HG03575 (cell line): Measurements from ENCODE around the gene LCE7A.

Experiments
- ATAC-seq: cut with Tn5 transposase; IDR thresholded peaks from one replicate; pipeline ENCODE4 v1.9.1; 2021; ENCODE audit not compliant: unreplicated experiment, insufficient number of reproducible peaks, low FRiP score; ENCODE audit errors: extremely low read depth

The LCE7A gene

GRCh38 chr1:152859696-152860095 is at the start of gene LCE7A:
Gene LCE7A, plus strand, starts transcription at chr1:152859996. Its CDS starts 702 bp downstream, at chr1:152860698.
- ATAC-seq, result no peak

- ATAC-seq, result no peak
Measured at GRCh38 chr1:152811050-152811449, 48.7 kb upstream of the LCE7A start.

GRCh38 chr1:152811671-152812070 is 48.1 kb upstream of the LCE7A start, which contains the start of gene LCE1B:
Gene LCE1B, plus strand, starts transcription at chr1:152811971. Its CDS starts 476 bp downstream, at chr1:152812447.
- ATAC-seq, result no peak

- no peak for ATAC-seq
Measured at GRCh38 chr1:152817309-152817708, 42.5 kb upstream of the LCE7A start.

- ATAC-seq, result no peak
Measured at GRCh38 chr1:152823294-152823693, 36.5 kb upstream of the LCE7A start.

GRCh38 chr1:152824964-152825363 is 34.8 kb upstream of the LCE7A start:
- ATAC-seq, result no peak

- ATAC-seq, result no peak
Measured at GRCh38 chr1:152827173-152827572, 32.6 kb upstream of the LCE7A start, which contains the start of gene LCE1A. Gene LCE1A, plus strand, starts transcription at chr1:152827473. Its CDS starts 0 bp downstream, at chr1:152827473.

GRCh38 chr1:152836870-152837269 is 22.9 kb upstream of the LCE7A start:
- no peak for ATAC-seq

GRCh38 chr1:152842556-152842955 is 17.2 kb upstream of the LCE7A start, which contains the start of gene LCE6A:
Gene LCE6A, plus strand, starts transcription at chr1:152842856. Its CDS starts 665 bp downstream, at chr1:152843521.
- no peak for ATAC-seq

- ATAC-seq, result no peak
Measured at GRCh38 chr1:152855661-152856060, 4.1 kb upstream of the LCE7A start.

- no peak for ATAC-seq
Measured at GRCh38 chr1:152858062-152858461, 1.7 kb upstream of the LCE7A start.

GRCh38 chr1:152860129-152860528 is 333 bp downstream of the LCE7A start:
- ATAC-seq, result no peak

- no peak for ATAC-seq
Measured at GRCh38 chr1:152861374-152861773, 1.6 kb downstream of the LCE7A start.

GRCh38 chr1:152864443-152864842 is 4.6 kb downstream of the LCE7A start:
- no peak for ATAC-seq

- no peak for ATAC-seq
Measured at GRCh38 chr1:152866321-152866720, 6.5 kb downstream of the LCE7A start.

- no peak for ATAC-seq
Measured at GRCh38 chr1:152869808-152870419, 10.1 kb downstream of the LCE7A start.

- ATAC-seq, result no peak
Measured at GRCh38 chr1:152870831-152871730, 11.3 kb downstream of the LCE7A start.

GRCh38 chr1:152871731-152872126 is 11.9 kb downstream of the LCE7A start:
- no peak for ATAC-seq

- ATAC-seq, result no peak
Measured at GRCh38 chr1:152873495-152873894, 13.7 kb downstream of the LCE7A start.

GRCh38 chr1:152876827-152877226 is 17.0 kb downstream of the LCE7A start:
- ATAC-seq, result no peak
